H9 (cell line): ENCODE data around the gene ULK4. TPM values are rescaled to one million over a fixed set of nuclear protein-coding genes. Genes with fewer than 3 reads are reported as not detected.

Experiments used
- DNase-seq: peaks from one replicate; pipeline ENCODE4 v3.0.0-alpha.2; 2017
- H2AFZ ChIP-seq: one replicate; pipeline ENCODE4 v1.6.1; 2013; ENCODE audit warnings: mild to moderate bottlenecking, low read length, control low read depth, moderate library complexity
- H2AK5ac ChIP-seq: 2 replicates; pipeline ENCODE4 v1.6.1; 2013; ENCODE audit warnings: low read length, control low read depth, mixed read lengths; ENCODE audit not compliant: insufficient read length
- H2BK120ac ChIP-seq: one replicate; pipeline ENCODE4 v1.6.1; 2013; ENCODE audit warnings: low read depth, mild to moderate bottlenecking, low read length, control low read depth, inconsistent platforms; ENCODE audit not compliant: poor library complexity, severe bottlenecking
- H2BK12ac ChIP-seq: 2 replicates; pipeline ENCODE4 v1.6.1; 2013; ENCODE audit warnings: low read length, control low read depth, mixed read lengths, low read depth; ENCODE audit not compliant: insufficient read length
- H2BK15ac ChIP-seq: 2 replicates; pipeline ENCODE4 v1.6.1; 2013; ENCODE audit warnings: low read depth, low read length, control low read depth
- H2BK20ac ChIP-seq: one replicate; pipeline ENCODE4 v1.6.1; 2013; ENCODE audit warnings: low read depth, mild to moderate bottlenecking, low read length, control low read depth, inconsistent platforms; ENCODE audit not compliant: poor library complexity, severe bottlenecking
- H2BK5ac ChIP-seq: 2 replicates; pipeline ENCODE4 v1.6.1; 2013; ENCODE audit warnings: low read length, control low read depth, mixed read lengths; ENCODE audit not compliant: insufficient read length
- H3K14ac ChIP-seq: 2 replicates; pipeline ENCODE4 v1.6.1; 2013; ENCODE audit warnings: low read length, control low read depth; ENCODE audit not compliant: insufficient read depth
- H3K18ac ChIP-seq: 2 replicates; pipeline ENCODE4 v1.6.1; 2013; ENCODE audit warnings: low read depth, mild to moderate bottlenecking, mixed read lengths, low read length, control low read depth; ENCODE audit not compliant: insufficient read length
- H3K23ac ChIP-seq: 2 replicates; pipeline ENCODE4 v1.6.1; 2013; ENCODE audit warnings: low read length, control low read depth, mixed read lengths, low read depth; ENCODE audit not compliant: insufficient read length
- H3K23me2 ChIP-seq: 2 replicates; pipeline ENCODE4 v1.6.1; 2013; ENCODE audit warnings: low read depth, mild to moderate bottlenecking, mixed read lengths, low read length, control low read depth; ENCODE audit not compliant: insufficient read length, poor library complexity, severe bottlenecking
- H3K27ac ChIP-seq: 2 replicates; pipeline ENCODE4 v1.5.1; 2013; ENCODE audit warnings: low read length, control low read depth, mixed read lengths, low read depth; ENCODE audit not compliant: insufficient read length
- H3K27me3 ChIP-seq: 2 replicates; pipeline ENCODE4 v1.6.1; 2013; ENCODE audit warnings: low read length, control low read depth, inconsistent platforms; ENCODE audit not compliant: insufficient read depth
- H3K4ac ChIP-seq: 2 replicates; pipeline ENCODE4 v1.6.1; 2013; ENCODE audit warnings: low read depth, mild to moderate bottlenecking, control low read depth, inconsistent platforms, low read length, moderate library complexity
- H3K4me1 ChIP-seq: 2 replicates; pipeline ENCODE4 v1.6.1; 2013; ENCODE audit warnings: low read length, control low read depth, inconsistent platforms; ENCODE audit not compliant: insufficient read depth
- H3K4me2 ChIP-seq: 2 replicates; pipeline ENCODE4 v1.6.1; 2013; ENCODE audit warnings: low read length, control low read depth, mixed read lengths; ENCODE audit not compliant: insufficient read length, insufficient read depth
- H3K56ac ChIP-seq: 2 replicates; pipeline ENCODE4 v1.6.1; 2013; ENCODE audit warnings: low read depth, mild to moderate bottlenecking, mixed read lengths, low read length, control low read depth; ENCODE audit not compliant: insufficient read length
- H3K79me1 ChIP-seq: 2 replicates; pipeline ENCODE4 v1.6.1; 2013; ENCODE audit warnings: low read depth, mild to moderate bottlenecking, moderate library complexity, low read length, control low read depth, inconsistent platforms; ENCODE audit not compliant: insufficient read depth, poor library complexity, severe bottlenecking
- H3K79me2 ChIP-seq: 2 replicates; pipeline ENCODE4 v1.6.1; 2013; ENCODE audit warnings: low read length, control low read depth, inconsistent platforms; ENCODE audit not compliant: insufficient read depth
- H3K9ac ChIP-seq: 2 replicates; pipeline ENCODE4 v1.6.1; 2013; ENCODE audit warnings: low read length, control low read depth, mixed read lengths; ENCODE audit not compliant: insufficient read length; ENCODE audit errors: extremely low read depth
- H3K9me3 ChIP-seq: one replicate; pipeline ENCODE4 v1.6.1; 2013; ENCODE audit warnings: low read depth, low read length, inconsistent platforms; ENCODE audit not compliant: control insufficient read depth
- H3T11ph ChIP-seq: one replicate; pipeline ENCODE4 v1.6.1; 2013; ENCODE audit warnings: mild to moderate bottlenecking, low read length, control low read depth, inconsistent platforms
- H4K20me1 ChIP-seq: one replicate; pipeline ENCODE4 v1.6.1; 2013; ENCODE audit not compliant: control insufficient read depth, insufficient read length, insufficient read depth
- H4K5ac ChIP-seq: 2 replicates; pipeline ENCODE4 v1.6.1; 2013; ENCODE audit warnings: low read depth, mild to moderate bottlenecking, mixed read lengths, low read length, control low read depth; ENCODE audit not compliant: insufficient read length
- H4K8ac ChIP-seq: replicated peaks from 2 replicates; pipeline ENCODE4 v1.6.1; 2013; ENCODE audit warnings: low read length, control low read depth, mixed read lengths, low read depth; ENCODE audit not compliant: insufficient read length
- H4K91ac ChIP-seq: 2 replicates; pipeline ENCODE4 v1.6.1; 2013; ENCODE audit warnings: low read depth, mild to moderate bottlenecking, moderate library complexity, mixed read lengths, low read length, control low read depth; ENCODE audit not compliant: insufficient read length
- H3K27ac Mint-ChIP-seq, 3 experiments: 2 replicates in 2 of 3; 3 replicates in 1 of 3; pipeline ENCODE4 v1.8.0; 2020 to 2021; ENCODE audit warnings: mixed read lengths in 3 of 3, mild to moderate bottlenecking in 1 of 3, moderate library complexity in 1 of 3
- H3K27me3 Mint-ChIP-seq: 2 replicates; pipeline ENCODE4 v1.8.0; 2021; ENCODE audit warnings: low read depth, mild to moderate bottlenecking, moderate library complexity, mixed read lengths
- H3K36me3 Mint-ChIP-seq, 3 experiments: 2 replicates in 2 of 3; 3 replicates in 1 of 3; pipeline ENCODE4 v1.8.0; 2020 to 2021; ENCODE audit warnings: low read depth in 3 of 3, mixed read lengths in 3 of 3; ENCODE audit not compliant: insufficient read depth in 1 of 3
- H3K4me1 Mint-ChIP-seq, 2 experiments: 2 replicates each; pipeline ENCODE4 v1.8.0; 2020; ENCODE audit warnings: mixed read lengths in 2 of 2
- H3K4me3 Mint-ChIP-seq, 2 experiments: 2 replicates in 1 of 2; 3 replicates in 1 of 2; pipeline ENCODE4 v1.8.0; 2020 to 2021; ENCODE audit warnings: mild to moderate bottlenecking in 2 of 2, mixed read lengths in 2 of 2, moderate library complexity in 1 of 2
- H3K9me3 Mint-ChIP-seq, 2 experiments: 2 replicates in 1 of 2; 3 replicates in 1 of 2; pipeline ENCODE4 v1.8.0; 2020; ENCODE audit warnings: mild to moderate bottlenecking in 2 of 2, mixed read lengths in 2 of 2, moderate library complexity in 1 of 2
- CTCF ChIP-seq: fragments of 200-600 bp; sonication (generic); conservative IDR thresholded peaks from 3 replicates; pipeline ENCODE4 v1.8.0; 2021; ENCODE audit warnings: antibody characterized with exemption, mild to moderate bottlenecking
- WGBS: extraction: QIAGEN DNeasy Blood & Tissue Kit; methylation state at CpG from one replicate; pipeline ENCODE4 v1.1.7; 2013; ENCODE audit warnings: missing lambda C conversion rate, low lambda C conversion rate, mixed read lengths; ENCODE audit not compliant: insufficient read length; ENCODE audit errors: extremely low coverage; 5-methylcytosine and 5-hydroxymethylcytosine counted together
- total RNA-seq: library from RNA; stranded (reverse); gene quantifications from 2 replicates; pipeline ENCODE4 v1.2.1, GENCODE V29; 2021

ULK4 gene
- total RNA-seq, 1 experiment from 2014 or later: 12.9 TPM

GRCh38 chr3:41317718-41318117 lies 644.2 kb downstream of the ULK4 start:
- H3K27ac Mint-ChIP-seq: no peak overlapping the region
- Histone ChIP-seq H3K4me1 (peaks cover 9% of the 10 kb centered on the region), H3K27me3 (no peaks in the 10 kb centered on the region), H2AK5ac (no peak overlapping the region), H2BK15ac (no peak overlapping the region), H3K79me1 (no peaks in the 10 kb centered on the region), H2AFZ (no peak overlapping the region), H4K8ac (no peak overlapping the region), H3K9me3 (no peaks in the 10 kb centered on the region), H4K91ac (no peak overlapping the region), H2BK5ac (no peak overlapping the region), H3K9ac (no peak overlapping the region), H3K4me2 (no peak overlapping the region), H3K18ac (no peak overlapping the region), H3K23me2 (no peaks in the 10 kb centered on the region), H3K4ac (no peak overlapping the region), H3K79me2 (no peaks in the 10 kb centered on the region), H3K23ac (no peak overlapping the region), H3T11ph (no peak overlapping the region), H2BK12ac (no peak overlapping the region), H3K56ac (no peak overlapping the region), H2BK20ac (no peak overlapping the region), H2BK120ac (no peak overlapping the region), H3K27ac (no peak overlapping the region), H4K20me1 (no peaks in the 10 kb centered on the region), H4K5ac (no peak overlapping the region), H3K14ac (no peak overlapping the region)
- H3K27me3 Mint-ChIP-seq: peaks cover 2% of the 10 kb centered on the region
- no peaks in the 10 kb centered on the region for H3K36me3 Mint-ChIP-seq
- TF ChIP-seq CTCF: no peak
- H3K4me1 Mint-ChIP-seq: peaks cover 28 to 32% of the 10 kb centered on the region in 2 experiments
- H3K4me3 Mint-ChIP-seq: no peak overlapping the region
- DNase-seq: no peak
- WGBS: no CpG with 5 or more reads among the region's 1 CpG
- no peaks in the 10 kb centered on the region for H3K9me3 Mint-ChIP-seq
